ENCODE results near the gene NUF2.
"Not testable (repeated sequence)": the region's sequence is repeated elsewhere in the genome, so short reads cannot be mapped to it uniquely, and the experiment has no call there.

The NUF2 gene

DNA sequence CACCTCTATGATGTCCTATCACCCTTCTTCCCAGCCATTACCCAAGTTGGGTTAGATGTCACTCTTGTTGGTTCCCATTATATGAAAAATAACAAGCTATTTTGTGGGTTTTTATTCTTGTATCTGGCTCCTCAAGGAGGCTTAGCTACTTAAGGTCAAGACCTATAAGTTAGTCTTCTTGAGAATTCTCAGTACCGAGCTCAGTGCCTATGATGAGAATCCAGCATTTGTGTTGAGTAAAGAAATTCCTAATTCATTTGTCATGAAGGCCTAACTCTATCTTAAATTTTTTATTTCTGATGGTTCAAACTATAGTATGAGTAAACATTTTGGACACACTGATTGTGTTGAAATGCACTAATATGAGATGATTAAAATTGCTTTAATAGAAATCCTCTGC, 15.9 kb downstream of the NUF2 start:
- DNase-seq: no peak

DNA sequence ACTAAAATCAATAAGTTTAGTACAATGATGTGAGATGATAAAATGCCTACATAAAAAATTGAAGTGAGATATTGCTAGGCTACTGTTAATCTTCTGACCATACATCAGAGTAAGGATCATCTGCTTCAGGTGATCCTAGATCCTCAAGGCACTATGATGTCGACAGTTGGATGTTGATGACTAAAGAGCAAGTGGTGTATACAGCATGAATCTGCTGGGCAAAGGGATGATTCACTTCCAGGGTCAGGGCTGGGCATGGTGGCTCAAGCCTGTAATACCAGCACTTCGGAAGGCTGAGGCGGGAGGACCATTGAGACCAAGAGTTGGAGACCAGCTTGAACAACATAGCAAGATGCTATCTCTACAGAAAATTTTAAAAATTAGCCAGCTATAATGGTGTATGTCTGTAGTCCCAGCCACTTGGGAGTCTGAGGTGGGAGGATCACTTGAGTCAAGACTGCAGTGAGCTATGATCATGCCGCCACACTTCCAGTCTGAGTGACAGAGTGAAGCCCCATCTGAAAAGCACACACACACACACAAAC, 24.6 kb downstream of the NUF2 start:
- DNase-seq: no peak

DNA sequence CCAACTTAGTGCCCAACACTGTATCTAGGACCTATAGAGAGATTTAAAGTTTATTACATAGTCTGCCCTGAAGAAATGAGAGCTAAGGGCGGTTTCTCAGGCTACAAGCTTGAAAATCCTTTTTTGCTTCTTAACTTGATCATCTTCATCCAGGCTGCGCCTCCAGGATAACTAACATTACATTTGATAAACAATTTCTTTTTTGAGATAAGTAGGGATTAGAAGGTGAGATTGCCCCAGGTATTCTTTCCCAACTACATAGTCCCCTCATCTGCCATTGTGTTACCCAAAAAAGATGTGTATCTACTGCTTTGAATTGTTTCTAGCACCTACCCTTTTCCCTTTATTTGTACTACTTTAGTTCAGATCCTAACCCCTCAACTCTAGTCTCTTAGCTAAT, 25.4 kb downstream of the NUF2 start:
- DNase-seq: no peak

DNA sequence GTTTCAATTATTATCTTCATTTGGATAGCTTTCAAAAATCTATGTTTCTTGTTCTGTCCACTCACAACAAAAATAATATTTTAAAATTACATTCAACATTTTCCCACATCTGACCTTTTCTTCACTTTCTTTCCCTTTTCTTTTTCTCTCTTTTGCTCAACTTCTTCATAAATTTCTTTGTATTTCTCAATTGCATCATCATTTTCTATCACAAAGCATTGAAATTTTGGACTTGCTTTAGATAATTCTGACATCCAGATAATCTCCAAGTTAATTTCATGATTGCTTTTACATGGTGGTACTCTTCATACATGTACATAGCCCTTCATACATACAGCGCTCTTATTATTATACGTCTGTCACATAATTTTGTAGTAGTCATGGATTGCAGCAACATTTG, 30.2 kb downstream of the NUF2 start:
- DNase-seq: no peak

DNA sequence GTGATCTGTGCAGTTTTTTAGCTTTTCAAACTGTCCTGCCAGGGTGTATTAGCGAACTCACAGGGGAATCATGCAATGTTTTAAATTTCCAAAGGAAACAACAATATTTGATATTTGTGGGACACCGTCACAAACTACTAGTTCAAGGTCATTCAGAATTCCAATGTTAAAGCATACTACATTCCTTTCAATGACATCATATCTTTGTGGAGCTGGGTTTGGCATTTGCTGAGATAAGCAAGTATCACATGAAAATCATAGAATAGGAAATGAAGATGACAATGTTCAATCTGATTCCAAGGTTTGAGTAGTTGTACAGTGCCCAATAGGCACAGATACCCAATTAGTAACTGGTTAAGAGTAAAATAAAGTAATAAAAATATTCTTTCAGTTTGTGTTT, 35.6 kb downstream of the NUF2 start:
- DNase-seq: no peak

DNA sequence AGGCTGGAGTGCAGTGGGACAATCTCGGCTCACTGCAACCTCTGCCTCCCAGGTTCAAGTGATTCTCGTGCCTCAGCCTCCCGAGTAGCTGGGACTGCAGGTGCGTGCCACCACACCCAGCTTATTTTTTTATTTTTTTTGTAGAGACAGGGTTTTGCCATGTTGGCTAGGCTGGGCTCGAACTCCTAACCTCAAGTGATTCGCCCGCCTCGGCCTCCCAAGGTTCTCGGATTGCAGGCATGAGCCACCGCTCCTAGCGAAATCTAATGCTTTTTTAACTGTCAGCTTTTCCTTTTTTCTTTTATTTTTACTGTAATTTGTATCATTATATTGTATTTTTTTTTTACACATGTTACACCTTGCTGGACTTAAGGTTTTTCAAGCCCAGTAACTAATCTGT, 36.4 kb downstream of the NUF2 start:
- DNase-seq: not testable (repeated sequence)

DNA sequence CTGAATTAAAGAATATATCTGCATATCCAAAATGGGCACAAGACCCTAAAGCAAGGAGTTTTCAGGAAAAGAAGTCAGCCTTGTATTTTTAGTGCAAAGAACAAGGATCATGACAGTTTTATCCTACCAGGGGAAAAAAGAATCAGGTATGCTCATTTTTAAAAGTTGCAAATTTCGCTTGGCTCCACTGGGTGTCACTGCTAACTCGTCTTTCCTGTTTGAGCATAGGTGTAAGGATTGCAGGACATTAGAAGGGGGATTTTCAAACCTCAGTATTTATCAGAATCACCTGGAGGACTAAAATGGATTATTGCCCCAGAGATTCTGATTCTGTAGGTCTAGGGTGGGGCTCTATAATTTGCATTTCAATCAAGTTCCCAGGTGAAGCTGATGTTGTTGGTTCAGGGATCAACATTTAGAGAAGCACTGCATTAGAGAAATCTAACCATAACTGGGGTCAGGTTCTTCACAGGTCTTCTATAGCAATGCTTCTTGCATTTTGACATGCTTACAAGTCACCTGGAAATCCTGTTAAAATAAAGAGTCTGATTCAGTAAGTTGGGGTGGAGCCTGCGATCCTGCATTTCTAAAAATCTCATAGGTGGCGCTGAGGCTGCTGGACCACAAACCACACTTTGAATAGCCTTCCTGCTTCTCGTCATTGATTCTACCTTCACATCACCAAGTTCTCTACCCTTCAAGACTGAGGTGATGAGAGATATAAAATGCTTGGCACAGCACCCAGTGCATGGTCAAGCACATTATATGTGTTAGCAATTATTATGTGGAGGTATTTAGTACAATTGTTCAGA, 39.6 kb downstream of the NUF2 start:
- DNase-seq: no peak

DNA sequence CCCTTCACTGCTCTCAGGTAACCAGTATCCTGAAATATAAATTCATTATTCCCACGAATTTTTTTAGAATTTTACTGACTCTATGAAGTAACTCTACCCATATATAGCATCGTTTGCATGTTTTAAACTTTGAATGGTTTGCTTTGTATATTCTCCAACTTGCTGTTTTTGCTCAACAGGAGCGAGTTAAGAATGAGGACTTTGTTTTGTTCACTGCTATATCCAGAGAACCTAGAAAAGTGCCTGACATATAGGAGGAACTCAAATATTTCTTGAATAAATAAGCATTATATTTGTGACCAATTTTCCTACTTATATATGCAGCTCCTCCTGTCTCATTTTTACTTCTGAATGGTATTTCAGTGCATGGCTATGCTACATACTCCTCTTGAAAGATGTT, 43.4 kb downstream of the NUF2 start:
- no peak for DNase-seq

DNA sequence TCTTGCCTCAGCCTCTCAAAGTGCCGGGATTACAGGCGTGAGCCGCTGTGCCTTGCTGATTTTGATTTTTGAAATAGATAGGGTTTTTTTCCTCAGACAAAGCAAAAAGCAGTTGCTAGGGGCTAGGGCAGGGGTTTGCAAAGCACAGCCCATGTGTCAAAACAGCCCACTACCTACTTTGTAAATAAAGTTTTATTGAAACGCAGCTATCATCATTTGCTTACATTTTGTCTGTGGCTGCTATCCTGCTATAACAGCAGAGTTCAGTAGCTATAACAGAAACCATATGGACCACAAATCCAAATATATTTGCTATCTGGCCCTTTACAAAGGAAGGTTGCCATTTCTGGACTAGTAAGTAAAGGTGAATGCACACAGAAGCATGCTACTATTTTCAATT, 44.8 kb downstream of the NUF2 start:
- DNase-seq: no peak

DNA sequence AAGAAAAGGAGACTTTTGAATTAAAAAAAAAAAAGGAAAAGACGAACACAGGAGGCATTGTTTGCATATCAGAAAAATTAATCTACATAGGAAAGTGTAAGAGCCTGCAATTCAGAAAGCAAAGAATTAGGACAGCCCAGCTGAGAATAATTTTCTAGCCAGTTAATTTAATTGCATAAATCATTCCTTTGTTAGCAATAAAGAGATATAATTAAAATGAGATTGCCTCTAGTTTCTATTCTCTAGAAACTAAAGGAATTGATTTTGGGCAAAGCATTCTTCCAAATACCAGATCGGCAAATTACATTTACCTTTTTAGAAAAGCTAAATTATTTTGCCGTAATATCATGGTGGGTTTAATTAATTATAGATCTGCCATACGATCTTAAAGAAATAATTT, 46.0 kb downstream of the NUF2 start:
- no peak for DNase-seq

DNA sequence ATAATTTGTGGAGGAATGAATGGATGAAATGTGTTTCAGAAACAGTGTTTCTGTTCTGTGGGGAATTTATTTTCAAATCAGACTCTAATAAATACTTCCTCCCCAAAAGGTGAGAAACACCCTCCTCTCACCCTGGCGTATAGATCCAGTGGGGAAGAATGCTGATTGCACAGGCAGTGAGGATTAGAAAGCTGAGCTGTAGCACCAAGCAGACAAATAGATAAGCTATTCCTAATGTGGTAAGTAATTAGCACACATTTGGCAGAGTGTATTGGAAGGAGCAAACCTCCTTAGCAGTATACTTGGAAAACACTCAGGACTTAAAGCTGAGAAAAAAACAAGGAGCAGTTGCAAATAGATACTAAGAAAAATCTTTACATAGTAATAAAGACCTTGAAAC, 50.8 kb downstream of the NUF2 start:
- DNase-seq: no peak

DNA sequence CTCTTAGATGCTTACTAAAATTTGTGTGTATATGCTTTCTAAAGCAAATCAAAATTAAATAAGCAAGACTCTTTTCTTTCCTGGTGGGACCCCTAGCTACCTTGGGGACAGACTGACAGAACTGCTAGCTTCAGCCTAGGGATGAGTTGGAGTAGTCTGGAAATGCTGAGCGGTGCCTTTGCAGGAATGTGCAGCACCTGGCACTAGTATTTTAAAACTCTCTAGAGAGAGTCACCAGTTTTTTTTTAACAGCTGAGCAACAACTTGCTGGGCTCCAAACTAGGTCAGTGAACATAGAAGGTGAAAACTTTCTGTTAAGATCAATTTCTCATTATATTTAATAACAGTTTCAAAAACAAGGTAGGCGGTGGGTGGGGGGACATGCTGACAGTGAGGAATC, 56.8 kb downstream of the NUF2 start:
- DNase-seq: no peak

DNA sequence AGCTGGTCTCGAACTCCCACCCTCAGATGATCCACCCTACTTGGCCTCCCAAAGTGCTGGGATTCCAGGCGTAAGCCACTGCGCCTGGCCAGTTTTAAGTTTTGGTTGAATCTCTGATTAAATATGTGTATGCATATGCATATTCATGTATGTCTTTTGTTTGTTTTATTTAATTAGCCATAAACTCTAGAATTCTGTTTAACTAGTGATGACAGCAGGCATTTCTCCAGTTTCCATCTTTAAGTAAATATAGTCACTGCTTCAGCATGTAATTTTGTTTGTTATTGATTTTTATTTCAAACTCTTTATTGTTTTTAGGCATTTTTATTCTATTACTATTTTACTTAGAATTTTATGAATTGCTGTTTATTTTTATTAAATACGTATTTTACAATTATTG, 58.0 kb downstream of the NUF2 start:
- no peak for DNase-seq

DNA sequence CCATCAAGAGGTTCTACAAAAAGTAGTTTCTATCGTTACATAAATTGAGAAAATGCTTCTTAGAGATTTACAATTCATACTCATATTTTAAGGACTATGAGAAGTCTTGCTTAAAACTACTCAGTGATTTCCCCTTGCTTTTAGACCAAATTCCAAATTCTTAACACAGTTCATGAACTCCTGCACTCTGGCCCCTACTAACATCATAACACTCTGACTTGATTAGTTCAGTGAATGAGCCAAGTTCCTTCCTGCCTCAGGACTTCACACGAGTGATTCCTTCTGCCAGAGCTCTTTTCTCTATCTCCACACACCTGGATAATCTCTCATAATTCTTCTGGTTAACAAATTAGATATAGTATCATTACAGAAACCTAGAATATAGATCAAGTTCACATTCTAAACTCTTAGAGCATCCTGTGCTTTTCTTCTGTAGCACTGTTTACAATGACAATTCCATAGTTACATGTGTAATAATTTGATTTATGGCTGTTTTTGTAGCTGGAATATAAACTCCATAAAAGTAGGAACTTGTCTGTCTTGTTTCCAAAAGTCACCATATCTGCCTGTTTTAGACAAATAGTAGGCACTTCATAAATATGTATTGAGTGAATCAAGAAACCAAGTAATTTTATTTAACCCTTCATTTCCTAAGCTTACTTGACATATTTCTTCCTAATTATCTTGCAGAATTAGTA, 59.9 kb downstream of the NUF2 start:
- DNase-seq: no peak

DNA sequence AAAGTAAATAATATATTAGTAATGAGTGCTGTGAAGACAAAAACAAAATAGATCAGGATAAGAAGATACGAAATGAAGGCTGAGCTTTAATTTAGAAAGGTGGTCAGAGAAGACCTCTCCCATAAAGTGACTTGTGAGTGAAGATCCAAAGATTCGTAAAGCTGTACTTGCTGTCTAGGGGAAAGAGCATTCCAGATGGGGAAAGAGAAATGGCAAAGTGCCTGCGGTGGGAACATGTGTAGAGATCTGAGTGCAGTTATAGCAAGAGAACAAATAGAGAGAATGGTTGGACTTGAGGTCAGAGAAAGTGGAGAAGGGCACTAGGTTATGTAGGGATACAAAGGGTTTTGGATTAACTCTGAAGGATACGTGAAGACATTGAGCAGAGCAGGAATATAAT, 60.6 kb downstream of the NUF2 start:
- no peak for DNase-seq

DNA sequence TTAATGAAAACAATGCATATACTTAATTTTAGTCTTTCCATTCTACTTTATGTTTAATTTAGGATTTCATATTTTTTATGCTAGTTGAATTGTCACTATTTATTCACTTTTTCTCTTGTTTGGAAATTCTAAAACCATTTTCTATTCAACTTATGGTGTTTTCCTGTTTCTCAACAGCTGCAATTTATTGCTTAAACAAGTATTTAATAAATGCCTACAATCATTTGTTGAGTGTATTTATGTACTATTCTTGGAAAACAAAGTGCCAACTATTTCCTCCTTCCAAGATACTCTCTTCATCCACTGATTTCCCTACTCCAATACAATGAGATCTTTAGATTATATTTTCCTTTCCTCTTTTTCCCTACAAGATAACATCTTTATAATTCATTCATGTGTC, 65.4 kb downstream of the NUF2 start:
- no peak for DNase-seq

DNA sequence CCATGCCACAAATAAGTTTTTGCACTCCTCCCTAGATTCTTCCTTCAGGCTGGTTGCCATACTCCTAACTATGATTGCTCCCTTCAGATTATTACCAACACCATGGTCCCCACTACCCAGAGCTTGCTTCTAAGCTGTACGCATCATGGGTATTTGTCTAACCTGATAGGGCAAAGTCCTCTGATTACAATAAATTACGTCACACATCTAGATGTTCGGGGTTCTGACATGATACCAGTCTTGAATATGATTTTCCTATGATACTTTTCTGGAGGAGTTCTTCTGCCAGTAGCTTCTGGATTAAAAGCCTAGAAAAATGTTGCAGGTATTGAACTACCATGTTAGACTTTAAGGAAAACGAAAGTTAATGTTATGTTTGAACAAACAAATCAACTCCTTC, 67.2 kb downstream of the NUF2 start:
- no peak for DNase-seq

DNA sequence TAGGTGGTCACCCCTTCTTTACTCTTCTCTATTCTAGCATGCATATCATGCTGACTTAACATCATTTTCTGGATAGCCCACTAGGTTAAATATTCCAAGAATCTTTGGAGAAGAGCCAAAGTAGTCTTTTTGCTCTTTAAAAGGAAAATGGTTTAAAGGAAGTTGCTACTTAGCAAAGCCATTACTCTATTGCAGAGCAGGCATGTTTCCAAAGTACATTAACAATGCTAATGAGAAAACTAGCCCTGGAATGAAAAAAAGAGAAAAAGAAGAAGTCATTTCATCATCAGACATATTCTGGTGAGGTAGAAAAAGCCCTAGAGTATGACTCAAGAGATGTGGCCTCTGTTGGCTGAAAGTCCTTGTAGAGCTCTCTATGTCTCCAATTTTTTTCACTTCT, 74.0 kb downstream of the NUF2 start:
- DNase-seq: no peak

DNA sequence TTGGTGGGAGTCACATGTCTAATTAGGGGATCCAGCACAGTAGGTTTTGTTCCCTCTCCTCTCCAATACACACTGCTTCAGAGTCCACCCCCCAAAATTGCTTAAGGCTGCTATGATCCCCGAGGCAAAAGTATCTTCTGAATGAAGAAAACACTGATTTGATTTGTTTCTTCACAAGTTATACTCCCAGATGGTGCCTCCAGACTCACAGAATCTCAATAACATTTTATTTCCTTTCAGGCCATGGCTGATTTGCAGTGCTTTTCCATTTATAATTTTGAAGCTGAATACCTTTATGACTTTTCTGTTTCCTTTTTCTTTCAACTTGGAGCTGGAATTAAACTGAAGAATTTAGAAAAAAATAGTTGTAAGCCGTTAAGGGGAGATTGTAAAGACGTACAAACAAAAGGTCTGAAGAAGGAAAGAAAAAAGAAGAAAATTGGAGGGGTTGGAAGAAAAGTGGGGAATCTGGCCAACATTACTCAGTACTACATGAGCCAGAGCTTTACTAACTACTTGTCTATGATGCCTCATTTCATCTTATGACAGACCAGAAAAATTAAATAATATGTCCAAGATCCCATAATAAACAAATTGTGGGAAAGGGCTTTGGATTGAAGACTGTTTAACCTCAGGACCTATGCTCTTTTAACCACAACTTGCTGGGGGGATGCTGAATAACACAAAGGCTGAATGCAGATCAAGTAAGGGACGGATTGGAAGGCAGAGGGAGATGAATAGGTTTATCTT, 75.9 kb downstream of the NUF2 start:
- DNase-seq: no peak

DNA sequence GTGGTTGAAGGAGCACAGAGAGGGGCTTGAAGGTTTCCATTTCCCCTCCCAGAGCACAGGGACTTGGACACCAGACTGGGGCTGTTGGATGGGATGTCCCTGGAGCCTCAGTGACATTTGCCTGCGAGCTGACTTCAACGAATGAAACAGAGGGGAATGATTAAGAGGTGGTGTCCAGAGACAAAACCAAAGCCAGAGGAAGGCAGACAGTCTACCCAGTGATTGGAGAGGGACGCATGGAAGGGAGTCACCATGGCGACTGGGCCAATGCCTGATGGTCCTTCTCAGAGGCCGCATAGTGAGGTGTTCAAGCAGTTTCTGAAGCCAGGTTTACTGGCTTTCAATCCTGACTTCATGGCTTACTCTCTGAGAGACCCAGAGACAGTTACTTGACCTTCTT, 77.2 kb downstream of the NUF2 start:
- no peak for DNase-seq

DNA sequence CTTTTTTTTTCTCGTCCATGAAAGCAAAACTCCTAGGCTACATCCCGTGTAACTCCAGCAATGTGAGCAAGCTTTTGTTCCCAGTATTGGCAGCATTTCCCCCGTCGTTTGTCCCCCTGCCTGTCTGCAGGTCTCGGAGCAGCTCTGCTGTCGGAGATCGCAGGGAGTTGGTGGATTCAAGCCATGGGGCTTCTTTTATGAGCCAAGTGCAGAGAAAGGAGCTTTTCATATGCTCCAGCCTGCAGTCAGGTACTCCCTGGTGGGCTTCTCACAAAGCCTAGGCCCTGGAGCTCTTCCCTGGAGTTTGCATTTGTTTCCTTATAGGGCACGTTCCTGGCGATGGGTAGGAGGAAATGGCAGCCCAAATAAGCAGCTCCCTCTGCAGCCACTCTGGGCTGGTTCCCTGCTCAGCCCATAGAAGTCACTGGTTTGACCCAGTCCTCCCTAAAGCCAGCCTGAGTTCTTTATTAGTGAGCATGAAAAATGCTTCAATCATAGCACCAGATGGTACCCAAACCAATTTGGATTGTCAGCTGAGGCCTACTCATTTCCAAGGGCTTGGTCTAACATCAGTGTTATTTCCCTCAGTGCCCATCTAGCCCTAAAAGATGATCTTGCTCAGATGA, 78.3 kb downstream of the NUF2 start:
- no peak for DNase-seq

DNA sequence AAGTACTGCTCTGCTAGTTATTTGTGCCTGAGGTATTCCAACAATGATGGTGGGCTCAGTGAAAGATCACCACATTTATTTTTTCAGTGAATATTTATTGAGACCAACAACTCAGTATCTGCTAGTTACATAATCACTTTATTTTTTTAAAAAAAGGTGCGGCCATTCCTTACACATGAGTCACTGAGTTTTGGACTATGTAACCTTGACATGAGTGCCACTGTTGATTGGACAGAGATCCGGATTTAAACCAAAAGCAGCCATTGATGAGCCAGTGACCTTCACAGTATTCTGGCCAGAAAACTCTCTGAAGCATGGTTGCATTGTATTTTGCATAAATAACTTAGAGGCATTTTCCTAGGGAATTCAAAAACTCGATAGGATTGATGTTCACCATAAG, 79.5 kb downstream of the NUF2 start:
- no peak for DNase-seq

Data from stimulated activated CD4-positive, alpha-beta T cell treated with anti-CD3 and anti-CD28 coated beads, Interleukin-4, amount 100 ng/mL, for 4 hours (primary cell).